SJSA1 (cell line): ENCODE data around the gene RNF14. TPM values are rescaled to one million over a fixed set of nuclear protein-coding genes. Genes with fewer than 3 reads are reported as not detected.

Experiments used
- total RNA-seq: library from RNA; depleted of rRNA; stranded (reverse); fragments of >200 nt; shearing (Covaris generic); gene quantifications from 2 replicates; pipeline ENCODE4 v1.2.3, GENCODE V29; 2014; rRNA removed

Gene RNF14
- total RNA-seq, 1 experiment from 2014 or later, result 134 TPM

Other genes with a start within 250 kb of the RNF14 start
- 0.53 TPM in 1 of 2 replicates, not detected in the other for gene PCDH1, start 90.7 kb upstream of the RNF14 start, total RNA-seq
- gene DELE1, start 45.2 kb upstream of the RNF14 start, total RNA-seq, result 72.3 and 104 TPM in 2 replicates
- gene PCDH12, start 10.9 kb upstream of the RNF14 start, total RNA-seq, result not detected in 2 replicates
- gene GNPDA1, start 43.9 kb downstream of the RNF14 start, total RNA-seq, result 27.0 and 55.7 TPM in 2 replicates
- 76.1 and 77.2 TPM in 2 replicates for gene NDFIP1, start 139.7 kb downstream of the RNF14 start, total RNA-seq